IPS-18c (cell line): ENCODE measurements around the gene SLC22A15.
"Not testable (repeated sequence)": the region's sequence is repeated elsewhere in the genome, so short reads cannot be mapped to it uniquely, and the experiment has no call there.

Experiments
- H3K4me3 ChIP-seq: 2 replicates; pipeline ENCODE4 v1.7.0; 2013; ENCODE audit warnings: low read depth, mild to moderate bottlenecking, low read length, moderate library complexity; ENCODE audit not compliant: insufficient read depth
- H3K9me3 ChIP-seq: one replicate; pipeline ENCODE4 v1.6.1; 2013; ENCODE audit warnings: mild to moderate bottlenecking, low read length, moderate library complexity; ENCODE audit not compliant: control insufficient read depth, insufficient read depth

Gene SLC22A15

DNA sequence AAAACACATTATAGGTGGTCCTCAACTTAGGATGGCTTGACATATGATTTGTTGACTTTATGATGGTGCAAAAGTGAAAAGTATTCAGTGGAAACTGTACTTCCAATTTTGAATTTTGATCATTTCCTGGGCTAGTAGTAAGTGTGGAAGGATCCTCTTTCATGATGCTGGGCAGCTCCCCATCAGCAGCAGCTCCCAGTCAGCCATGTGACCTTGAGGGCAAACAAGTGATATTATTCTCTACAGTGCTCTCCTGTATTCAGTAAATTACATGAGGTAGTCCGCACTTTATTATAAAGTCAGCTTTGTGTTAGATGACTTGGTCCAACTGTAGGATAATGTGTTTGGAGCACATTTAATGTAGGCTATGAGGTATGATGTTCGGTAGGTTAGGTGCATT is 36.4 kb downstream of the SLC22A15 start:
- no peaks in the 10 kb centered on the region for H3K9me3 ChIP-seq
- H3K4me3 ChIP-seq = no peak overlapping the region

DNA sequence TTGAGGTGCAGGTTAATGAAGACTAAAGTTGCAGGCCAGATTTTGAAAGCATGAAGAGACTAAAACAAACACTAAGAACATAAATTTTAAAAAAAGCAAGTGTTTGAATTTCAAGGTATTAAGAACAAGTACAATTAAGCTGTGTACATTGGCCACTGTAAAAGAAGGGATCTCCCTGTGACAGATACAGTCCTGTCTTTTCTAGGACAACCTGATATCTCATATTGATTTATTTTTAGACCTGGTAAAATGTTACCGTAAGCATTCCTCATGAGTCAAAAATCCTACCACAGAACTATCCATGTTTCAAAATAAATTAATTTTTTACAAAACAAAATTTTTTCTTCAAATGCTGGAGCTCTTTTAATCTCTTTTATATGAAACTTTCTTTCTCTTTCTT is 39.4 kb downstream of the SLC22A15 start:
- Histone ChIP-seq H3K9me3 (no peaks in the 10 kb centered on the region), H3K4me3 (no peak overlapping the region)

DNA sequence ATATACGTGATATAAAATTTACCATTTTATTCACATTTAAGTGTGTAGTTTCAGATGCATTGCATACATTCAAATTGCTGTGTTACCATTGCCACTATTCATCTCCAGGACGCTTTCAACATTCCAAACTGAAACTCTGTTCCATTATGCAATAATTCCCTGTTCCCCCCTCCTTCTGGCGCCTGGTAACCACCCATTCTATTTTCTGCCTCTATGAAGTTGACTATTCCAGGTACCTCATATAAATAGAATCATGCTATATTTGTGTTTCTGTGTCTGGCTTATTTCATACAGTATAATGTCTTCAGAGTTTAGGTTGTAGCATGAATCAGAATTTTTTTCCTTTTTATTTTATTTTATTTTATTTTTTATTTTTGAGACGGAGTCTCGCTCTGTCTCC is 41.7 kb downstream of the SLC22A15 start:
- Histone ChIP-seq H3K4me3 (no peak overlapping the region), H3K9me3 (no peaks in the 10 kb centered on the region)

GRCh38 chr1:116019653-116020253 is 43.4 kb downstream of the SLC22A15 start:
- no peaks in the 10 kb centered on the region for H3K9me3 ChIP-seq
- no peak overlapping the region for H3K4me3 ChIP-seq

DNA sequence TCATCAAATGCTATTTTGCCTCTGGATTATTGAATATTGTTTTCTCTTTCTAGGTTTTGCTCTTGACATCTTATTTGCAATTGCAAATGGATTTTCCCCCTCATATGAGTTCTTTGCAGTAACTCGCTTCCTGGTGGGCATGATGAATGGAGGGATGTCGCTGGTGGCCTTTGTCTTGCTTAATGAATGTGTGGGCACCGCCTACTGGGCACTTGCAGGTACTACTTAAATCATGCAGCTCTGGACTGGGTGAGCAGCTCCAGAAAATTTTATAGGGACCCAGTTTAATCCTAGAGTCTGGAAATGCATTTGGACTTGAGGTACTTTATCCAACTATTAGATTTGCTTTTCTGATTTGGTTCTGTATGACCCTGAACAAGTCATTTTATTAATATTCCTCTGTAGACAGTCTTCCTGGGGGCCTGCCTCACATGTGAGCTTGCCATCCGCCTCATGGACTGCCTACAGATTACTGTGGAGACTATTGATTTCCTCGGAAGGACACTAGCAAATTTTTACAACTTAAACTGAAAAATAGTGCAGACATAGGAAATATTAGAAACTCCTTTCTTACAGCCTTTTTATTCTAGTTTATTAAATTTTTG is 44.5 kb downstream of the SLC22A15 start:
- H3K4me3 ChIP-seq = no peak overlapping the region
- H3K9me3 ChIP-seq = no peaks in the 10 kb centered on the region

GRCh38 chr1:116024626-116025025 is 48.3 kb downstream of the SLC22A15 start:
- Histone ChIP-seq H3K9me3 (no peaks in the 10 kb centered on the region), H3K4me3 (no peak overlapping the region)

DNA sequence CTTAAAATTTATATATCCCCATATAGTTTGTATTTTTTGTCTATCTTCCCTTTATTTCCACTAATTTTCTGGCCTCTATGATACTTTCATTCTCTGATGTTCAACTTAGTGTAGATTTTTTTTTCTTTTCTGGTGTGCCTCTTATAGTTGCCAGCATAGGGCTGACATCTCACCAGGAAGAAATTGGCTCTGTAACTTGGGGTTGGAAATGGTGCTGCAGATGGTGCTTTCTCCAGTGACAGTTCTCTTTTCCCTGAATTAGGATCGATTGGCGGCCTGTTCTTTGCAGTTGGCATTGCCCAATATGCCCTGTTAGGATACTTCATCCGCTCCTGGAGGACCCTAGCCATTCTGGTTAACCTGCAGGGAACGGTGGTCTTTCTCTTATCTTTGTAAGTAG is 50.3 kb downstream of the SLC22A15 start:
- H3K4me3 ChIP-seq = no peak overlapping the region

DNA sequence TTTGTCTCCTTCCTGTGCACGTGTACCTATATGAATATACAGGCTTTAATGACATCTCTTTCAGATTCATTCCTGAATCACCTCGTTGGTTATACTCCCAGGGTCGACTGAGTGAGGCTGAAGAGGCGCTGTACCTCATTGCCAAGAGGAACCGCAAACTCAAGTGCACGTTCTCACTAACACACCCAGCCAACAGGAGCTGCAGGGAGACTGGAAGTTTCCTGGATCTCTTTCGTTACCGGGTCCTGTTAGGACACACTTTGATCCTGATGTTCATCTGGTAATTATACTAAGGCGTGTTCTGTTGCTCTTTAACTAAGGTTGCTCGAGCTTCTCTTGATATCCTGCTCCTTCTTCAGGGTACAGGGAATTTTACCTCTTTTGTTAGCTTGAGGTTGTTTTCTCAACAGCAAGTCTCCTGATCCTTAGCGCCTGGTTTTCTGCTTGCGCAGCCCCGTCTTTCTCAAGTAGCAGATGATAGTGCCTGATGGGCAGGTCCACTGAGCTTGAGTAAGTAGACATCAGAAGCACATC is 55.1 kb downstream of the SLC22A15 start:
- no peak overlapping the region for H3K4me3 ChIP-seq
- no peaks in the 10 kb centered on the region for H3K9me3 ChIP-seq

More for the DNA sequence above, 50.3 kb downstream of the SLC22A15 start:
- H3K9me3 ChIP-seq = no peaks in the 10 kb centered on the region

GRCh38 chr1:116033322-116033721 is 57.0 kb downstream of the SLC22A15 start:
- no peaks in the 10 kb centered on the region for H3K9me3 ChIP-seq
- H3K4me3 ChIP-seq = no peak overlapping the region

DNA sequence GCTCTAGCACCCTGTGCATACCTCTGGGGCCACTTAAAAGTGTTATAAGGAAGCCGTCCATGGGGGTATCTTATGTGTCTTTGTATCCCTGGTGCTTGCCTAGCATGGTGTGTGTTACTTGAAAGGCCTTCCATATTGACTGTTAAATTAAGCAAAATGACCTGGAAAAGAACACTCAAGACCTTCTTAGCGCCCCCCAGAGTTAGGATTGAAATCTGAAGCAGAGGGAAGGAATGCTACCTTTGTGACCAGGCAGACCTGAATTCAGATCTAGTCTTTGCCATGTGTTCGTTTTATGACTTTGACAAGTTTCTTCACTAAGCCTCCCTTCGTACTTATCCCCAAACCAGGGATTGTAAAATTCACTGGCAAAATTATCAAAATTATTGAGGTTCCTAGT is 59.9 kb downstream of the SLC22A15 start:
- no peaks in the 10 kb centered on the region for H3K9me3 ChIP-seq
- no peak overlapping the region for H3K4me3 ChIP-seq

GRCh38 chr1:116038679-116039078 is 62.4 kb downstream of the SLC22A15 start:
- no peak overlapping the region for H3K4me3 ChIP-seq
- H3K9me3 ChIP-seq = no peaks in the 10 kb centered on the region

GRCh38 chr1:116044071-116044470 is 67.8 kb downstream of the SLC22A15 start:
- no peak overlapping the region for H3K4me3 ChIP-seq
- peaks cover 2% of the 10 kb centered on the region for H3K9me3 ChIP-seq

DNA sequence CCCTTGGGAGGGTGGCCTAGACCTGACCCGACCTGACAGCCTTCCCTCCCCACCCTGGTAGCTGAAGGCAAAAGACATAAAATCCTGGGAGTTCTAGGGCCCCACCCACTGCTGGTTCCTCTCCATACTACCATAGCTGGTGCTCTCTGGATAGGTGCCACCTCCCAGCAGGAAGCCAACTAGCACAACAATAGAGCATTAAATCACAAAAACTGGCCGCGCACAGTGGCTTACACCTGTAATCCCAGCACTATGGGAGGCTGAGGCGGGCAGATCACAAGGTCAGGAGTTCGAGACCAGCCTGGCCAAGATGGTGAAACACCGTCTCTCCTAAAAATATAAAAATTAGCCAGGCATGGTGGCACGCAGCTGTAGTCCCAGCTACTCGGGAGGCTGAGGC is 70.6 kb downstream of the SLC22A15 start:
- not testable (repeated sequence) for H3K9me3 ChIP-seq, H3K4me3 ChIP-seq

DNA sequence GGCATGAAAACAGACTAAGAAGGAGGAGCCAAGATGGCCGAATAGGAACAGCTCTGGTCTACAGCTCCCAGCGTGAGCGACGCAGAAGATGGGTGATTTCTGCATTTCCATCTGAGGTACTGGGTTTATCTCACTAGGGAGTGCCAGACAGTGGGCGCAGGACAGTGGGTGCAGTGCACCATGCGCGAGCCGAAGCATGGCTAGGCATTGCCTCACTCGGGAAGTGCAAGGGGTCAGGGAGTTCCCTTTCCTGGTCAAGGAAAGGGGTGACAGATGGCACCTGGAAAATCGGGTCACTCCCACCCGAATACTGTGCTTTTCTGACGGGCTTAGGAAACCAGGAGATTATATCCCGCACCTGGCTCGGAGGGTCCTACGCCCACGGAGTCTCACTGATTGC is 75.6 kb downstream of the SLC22A15 start:
- not testable (repeated sequence) for H3K9me3 ChIP-seq, H3K4me3 ChIP-seq

GRCh38 chr1:116062201-116062600 is 85.9 kb downstream of the SLC22A15 start:
- H3K9me3 ChIP-seq = no peaks in the 10 kb centered on the region
- no peak overlapping the region for H3K4me3 ChIP-seq

GRCh38 chr1:116064616-116065015 is 88.3 kb downstream of the SLC22A15 start:
- H3K4me3 ChIP-seq = no peak overlapping the region
- no peaks in the 10 kb centered on the region for H3K9me3 ChIP-seq

GRCh38 chr1:116066868-116067565 is 90.7 kb downstream of the SLC22A15 start:
- Histone ChIP-seq H3K9me3 (no peaks in the 10 kb centered on the region), H3K4me3 (no peak overlapping the region)

DNA sequence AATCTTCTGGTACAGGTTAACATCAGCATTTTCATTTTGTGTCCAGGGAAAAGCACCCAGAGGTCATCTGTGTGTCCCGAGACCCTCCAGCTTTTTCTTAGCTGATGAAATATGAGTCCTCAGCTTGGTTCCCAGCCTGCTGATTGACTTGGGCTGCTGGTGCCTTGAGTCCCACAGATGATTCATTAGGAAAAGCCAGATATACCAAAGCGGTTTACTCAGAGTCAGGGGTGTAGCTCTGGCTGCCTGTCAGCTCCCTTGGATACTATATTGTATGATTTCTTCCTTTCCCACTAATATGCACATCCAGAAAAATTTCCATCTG is 91.2 kb downstream of the SLC22A15 start:
- Histone ChIP-seq H3K9me3 (no peaks in the 10 kb centered on the region), H3K4me3 (no peak overlapping the region)
